Activated CD8-positive, alpha-beta T cell treated with anti-CD3 and anti-CD28 coated beads for 36 hours (primary cell): ENCODE results near the gene PLEK. TPM values are rescaled to one million over a fixed set of nuclear protein-coding genes. Genes with fewer than 3 reads are reported as not detected.

ENCODE experiments used
- ATAC-seq: fragments of 200-7000 bp; cut with Tn5 transposase; one replicate; pipeline ENCODE4 v1.10.0; 2021; ENCODE audit warnings: mild to moderate bottlenecking, moderate library complexity
- CTCF ChIA-PET: fragments of 350-600 bp; sonication (Branson Sonifier 250); formaldehyde crosslinking; loops from one replicate; lab custom pipeline; 2021; ENCODE audit warnings: antibody characterized with exemption; lab: Charles Lee
- POLR2A ChIA-PET: fragments of 350-600 bp; sonication (Branson Sonifier 250); formaldehyde crosslinking; loops from one replicate; lab custom pipeline; 2021; ENCODE audit warnings: antibody characterized with exemption; lab: Charles Lee
- DNase-seq: peaks from one replicate; pipeline ENCODE4 v3.0.0-alpha.2; 2020
- H3K27ac Mint-ChIP-seq: one replicate; pipeline ENCODE4 v1.8.0; 2021; ENCODE audit warnings: mild to moderate bottlenecking, mixed read lengths
- H3K27me3 Mint-ChIP-seq: one replicate; pipeline ENCODE4 v1.8.0; 2021; ENCODE audit warnings: mixed read lengths
- H3K36me3 Mint-ChIP-seq: one replicate; pipeline ENCODE4 v1.8.0; 2021; ENCODE audit warnings: low read depth, mixed read lengths
- H3K4me1 Mint-ChIP-seq: one replicate; pipeline ENCODE4 v1.8.0; 2021; ENCODE audit warnings: low read depth, mixed read lengths
- H3K4me3 Mint-ChIP-seq: one replicate; pipeline ENCODE4 v1.8.0; 2021; ENCODE audit warnings: mild to moderate bottlenecking, moderate library complexity, mixed read lengths
- H3K9me3 Mint-ChIP-seq: one replicate; pipeline ENCODE4 v1.8.0; 2021; ENCODE audit warnings: mixed read lengths
- intact Hi-C: fragments of 100-400 bp; cut with micrococcal nuclease; formaldehyde crosslinking; loops from one replicate; pipeline ENCODE4 v1.10.0; 2022
- total RNA-seq, 2 experiments: library from RNA; stranded (reverse); gene quantifications; one replicate each; pipeline ENCODE4 v1.2.3, GENCODE V29; 2021
- TF ChIP-seq, protein P1 (sequence below): fragments of 200-600 bp; IDR thresholded peaks from one replicate; pipeline ENCODE4 v1.8.0; 2022; ENCODE audit warnings: antibody characterized with exemption, mild to moderate bottlenecking

The PLEK gene
- total RNA-seq, 2 experiments from 2014 or later, result 4.8 to 6.0 TPM

DNA sequence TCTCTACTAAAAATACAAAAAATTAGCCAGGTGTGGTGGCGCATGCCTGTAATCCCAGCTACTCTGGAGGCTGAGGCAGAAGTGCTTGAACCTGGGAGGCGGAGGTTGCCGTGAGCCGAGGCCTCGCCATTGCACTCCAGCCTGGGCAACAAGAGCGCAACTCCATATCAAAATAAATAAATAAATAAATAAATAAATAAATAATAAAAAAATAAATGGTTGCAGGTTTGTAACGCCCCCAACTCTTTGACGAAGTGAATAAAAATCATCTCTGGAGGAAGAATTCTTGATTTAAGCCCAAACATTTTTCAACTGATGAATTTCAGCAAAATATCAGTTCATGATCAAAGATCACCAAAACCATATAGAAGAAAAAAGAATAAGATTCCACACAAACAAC is 32.1 kb upstream of the PLEK start:
- H3K36me3 Mint-ChIP-seq, result no peaks in the 10 kb centered on the region
- ATAC-seq, result no peak
- H3K9me3 Mint-ChIP-seq, result no peaks in the 10 kb centered on the region
- intact Hi-C loops, result no loop called here
- peaks cover 17% of the 10 kb centered on the region for H3K27me3 Mint-ChIP-seq
- H3K4me1 Mint-ChIP-seq, result no peaks in the 10 kb centered on the region
- DNase-seq, result no peak
- POLR2A ChIA-PET, result no interaction called here
- no peak overlapping the region for H3K4me3 Mint-ChIP-seq
- H3K27ac Mint-ChIP-seq, result no peak overlapping the region
- CTCF ChIA-PET, result no interaction called here
- TF ChIP-seq, protein P1, sequence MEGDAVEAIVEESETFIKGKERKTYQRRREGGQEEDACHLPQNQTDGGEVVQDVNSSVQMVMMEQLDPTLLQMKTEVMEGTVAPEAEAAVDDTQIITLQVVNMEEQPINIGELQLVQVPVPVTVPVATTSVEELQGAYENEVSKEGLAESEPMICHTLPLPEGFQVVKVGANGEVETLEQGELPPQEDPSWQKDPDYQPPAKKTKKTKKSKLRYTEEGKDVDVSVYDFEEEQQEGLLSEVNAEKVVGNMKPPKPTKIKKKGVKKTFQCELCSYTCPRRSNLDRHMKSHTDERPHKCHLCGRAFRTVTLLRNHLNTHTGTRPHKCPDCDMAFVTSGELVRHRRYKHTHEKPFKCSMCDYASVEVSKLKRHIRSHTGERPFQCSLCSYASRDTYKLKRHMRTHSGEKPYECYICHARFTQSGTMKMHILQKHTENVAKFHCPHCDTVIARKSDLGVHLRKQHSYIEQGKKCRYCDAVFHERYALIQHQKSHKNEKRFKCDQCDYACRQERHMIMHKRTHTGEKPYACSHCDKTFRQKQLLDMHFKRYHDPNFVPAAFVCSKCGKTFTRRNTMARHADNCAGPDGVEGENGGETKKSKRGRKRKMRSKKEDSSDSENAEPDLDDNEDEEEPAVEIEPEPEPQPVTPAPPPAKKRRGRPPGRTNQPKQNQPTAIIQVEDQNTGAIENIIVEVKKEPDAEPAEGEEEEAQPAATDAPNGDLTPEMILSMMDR, result no peak

- DNase-seq, result no peak
- ChIA-PET POLR2A (no interaction called here), CTCF (no interaction called here)
- Mint-ChIP-seq H3K36me3 (no peaks in the 10 kb centered on the region), H3K4me1 (no peaks in the 10 kb centered on the region), H3K4me3 (no peak overlapping the region), H3K9me3 (no peaks in the 10 kb centered on the region), H3K27me3 (peaks cover 13% of the 10 kb centered on the region), H3K27ac (no peak overlapping the region)
- intact Hi-C loops, result no loop called here
- no peak for ATAC-seq
- TF ChIP-seq, protein P1, result no peak
Observed at GRCh38 chr2:68333931-68334330, 31.2 kb upstream of the PLEK start.

GRCh38 chr2:68336192-68336591 is 28.9 kb upstream of the PLEK start:
- H3K36me3 Mint-ChIP-seq, result no peaks in the 10 kb centered on the region
- CTCF ChIA-PET, result no interaction called here
- H3K27ac Mint-ChIP-seq, result no peak overlapping the region
- DNase-seq (no peak), ATAC-seq (no peak)
- H3K9me3 Mint-ChIP-seq, result no peaks in the 10 kb centered on the region
- POLR2A ChIA-PET, result no interaction called here
- intact Hi-C loops, result no loop called here
- TF ChIP-seq, protein P1, result no peak
- H3K27me3 Mint-ChIP-seq, result peaks cover 14% of the 10 kb centered on the region
- no peaks in the 10 kb centered on the region for H3K4me1 Mint-ChIP-seq
- no peak overlapping the region for H3K4me3 Mint-ChIP-seq

- Mint-ChIP-seq H3K9me3 (no peaks in the 10 kb centered on the region), H3K4me3 (no peak overlapping the region), H3K4me1 (no peaks in the 10 kb centered on the region), H3K27me3 (peaks cover 26% of the 10 kb centered on the region), H3K27ac (no peak overlapping the region), H3K36me3 (no peaks in the 10 kb centered on the region)
- intact Hi-C loops, result no loop called here
- DNase-seq (no peak), ATAC-seq (no peak)
- ChIA-PET CTCF (no interaction called here), POLR2A (no interaction called here)
- TF ChIP-seq, protein P1, result no peak
Observed at GRCh38 chr2:68340226-68341061, 24.6 kb upstream of the PLEK start.

- H3K4me3 Mint-ChIP-seq, result no peak overlapping the region
- TF ChIP-seq, protein P1, result no peak
- intact Hi-C loops, result no loop called here
- no peaks in the 10 kb centered on the region for H3K9me3 Mint-ChIP-seq
- H3K27me3 Mint-ChIP-seq, result peaks cover 26% of the 10 kb centered on the region
- DNase-seq (no peak), ATAC-seq (no peak)
- no peak overlapping the region for H3K27ac Mint-ChIP-seq
- no peaks in the 10 kb centered on the region for H3K36me3 Mint-ChIP-seq
- no peaks in the 10 kb centered on the region for H3K4me1 Mint-ChIP-seq
- ChIA-PET CTCF (no interaction called here), POLR2A (no interaction called here)
Observed at GRCh38 chr2:68341062-68341329, 24.1 kb upstream of the PLEK start.
